Measurements from ENCODE around the gene RSBN1L.
"Not testable (repeated sequence)": the region's sequence is repeated elsewhere in the genome, so short reads cannot be mapped to it uniquely, and the experiment has no call there.

Gene RSBN1L

GRCh38 chr7:77765481-77765880 is 69.2 kb downstream of the RSBN1L start:
- DNase-seq (ENCODE audit: extremely low read depth in 1 of 2, low read depth in 1 of 2): no peak

DNA sequence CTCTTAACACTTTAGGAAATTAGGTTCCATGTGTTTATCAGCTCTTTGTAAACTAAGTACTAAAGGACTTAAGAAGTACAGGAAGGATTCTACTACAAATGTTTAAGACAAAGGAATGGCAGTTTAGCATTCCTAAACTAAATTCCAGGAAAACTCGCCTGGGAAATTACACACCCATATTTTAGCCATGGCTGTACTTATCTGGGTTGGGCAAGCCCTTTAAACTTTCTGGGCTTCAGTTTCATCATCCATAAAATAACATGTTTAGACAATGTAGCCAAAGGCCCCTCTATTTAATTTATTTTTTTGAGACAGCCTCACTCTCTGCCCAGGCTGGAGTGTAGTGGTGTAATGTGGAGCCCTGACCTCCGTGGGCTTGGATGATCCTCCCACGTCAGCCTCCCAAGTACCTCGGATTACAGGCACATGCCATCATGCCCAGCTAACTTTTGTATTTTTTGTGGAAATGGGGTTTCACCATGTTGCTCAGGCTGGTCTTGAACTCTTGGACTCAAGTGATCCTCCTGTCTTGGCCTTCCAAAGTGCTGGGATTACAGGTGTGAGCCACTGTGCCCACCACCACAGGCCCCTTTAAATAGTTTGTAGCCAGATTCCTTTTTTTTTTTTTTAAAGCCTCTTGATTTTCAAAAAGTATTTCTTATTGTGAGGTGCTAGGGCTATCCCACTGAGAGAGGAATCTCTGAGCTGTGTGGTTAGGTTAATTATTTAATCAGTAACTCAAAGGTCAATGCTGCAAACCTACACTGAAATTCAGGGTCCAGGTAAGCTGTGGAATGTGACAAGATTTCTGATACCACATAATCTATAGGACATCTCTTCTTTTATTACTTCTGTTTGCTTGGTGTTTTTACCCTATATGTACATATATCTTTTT is 69.9 kb downstream of the RSBN1L start:
- DNase-seq (ENCODE audit: extremely low read depth in 1 of 2, low read depth in 1 of 2): no peak

- no peak for DNase-seq (ENCODE audit: extremely low read depth in 1 of 2, low read depth in 1 of 2)
Observed at GRCh38 chr7:77766801-77767605, 70.7 kb downstream of the RSBN1L start.

GRCh38 chr7:77770316-77770715 is 74.1 kb downstream of the RSBN1L start:
- DNase-seq (ENCODE audit: extremely low read depth in 1 of 2, low read depth in 1 of 2): no peak

DNA sequence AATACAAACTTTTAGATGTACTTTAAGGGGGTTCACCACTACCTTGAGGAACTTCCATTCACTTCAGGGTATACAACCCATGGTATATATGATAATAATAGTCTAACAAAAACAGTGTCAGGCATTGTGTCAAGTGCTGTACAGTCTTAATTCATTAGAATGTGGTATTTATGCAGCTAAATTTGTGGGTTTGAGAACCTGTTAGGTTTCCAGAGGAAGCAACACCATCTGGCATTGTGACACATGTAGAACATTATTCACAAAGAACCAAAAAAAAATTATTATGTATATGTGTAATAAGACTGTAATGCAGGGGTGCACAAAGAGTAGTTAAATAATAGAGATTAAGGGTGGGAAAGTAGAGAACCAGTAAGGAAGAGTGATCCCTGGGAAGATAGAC is 75.6 kb downstream of the RSBN1L start:
- no peak for DNase-seq (ENCODE audit: extremely low read depth in 1 of 2, low read depth in 1 of 2)

- no peak for DNase-seq (ENCODE audit: extremely low read depth in 1 of 2, low read depth in 1 of 2)
Observed at GRCh38 chr7:77778535-77778934, 82.3 kb downstream of the RSBN1L start.

GRCh38 chr7:77782383-77782782 is 86.1 kb downstream of the RSBN1L start:
- no peak for DNase-seq (ENCODE audit: extremely low read depth in 1 of 2, low read depth in 1 of 2)

GRCh38 chr7:77783111-77783510 is 86.9 kb downstream of the RSBN1L start:
- no peak for DNase-seq (ENCODE audit: extremely low read depth in 1 of 2, low read depth in 1 of 2)

DNA sequence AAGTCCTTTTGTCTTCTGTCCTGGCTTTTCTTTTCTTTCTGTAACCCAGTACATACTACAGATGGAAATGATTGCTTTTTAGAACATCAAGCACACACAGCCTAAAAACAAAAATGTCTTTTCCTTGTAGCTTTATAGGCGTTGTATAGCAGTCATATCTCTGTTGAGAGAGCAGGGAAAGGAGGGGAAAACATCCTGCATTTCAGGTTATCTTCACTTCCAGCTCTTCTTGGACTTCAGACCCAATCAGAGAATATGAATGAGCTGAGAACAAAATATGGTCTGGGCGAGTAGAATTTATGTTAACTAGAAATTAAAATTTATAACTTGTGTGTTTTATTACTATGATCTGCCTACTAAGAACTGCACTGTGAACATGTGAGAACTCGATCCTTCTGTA is 87.3 kb downstream of the RSBN1L start:
- DNase-seq (ENCODE audit: extremely low read depth in 1 of 2, low read depth in 1 of 2): no peak

- DNase-seq (ENCODE audit: extremely low read depth in 1 of 2, low read depth in 1 of 2): not testable (repeated sequence)
Observed at GRCh38 chr7:77784426-77784825, 88.2 kb downstream of the RSBN1L start.

DNA sequence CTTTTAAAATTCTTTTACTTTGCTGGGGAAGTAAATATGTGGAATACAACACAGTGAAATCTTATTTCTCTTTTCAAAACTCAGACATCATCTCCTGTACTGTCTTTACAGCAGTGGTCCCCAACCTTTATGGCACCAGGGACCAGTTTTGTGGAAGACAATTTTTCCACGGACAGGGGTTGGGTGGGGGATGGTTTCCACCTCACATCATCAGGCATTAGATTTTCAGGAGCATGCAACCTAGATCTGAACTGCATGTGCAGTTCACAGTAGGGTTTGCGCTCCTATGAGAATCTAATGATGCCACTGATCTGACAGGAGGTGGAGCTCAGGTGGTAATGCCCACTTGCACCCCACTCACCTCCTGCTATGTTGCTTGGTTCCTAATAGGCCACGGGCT is 89.8 kb downstream of the RSBN1L start:
- DNase-seq (ENCODE audit: extremely low read depth in 1 of 2, low read depth in 1 of 2): no peak

- no peak for DNase-seq (ENCODE audit: extremely low read depth in 1 of 2, low read depth in 1 of 2)
Observed at GRCh38 chr7:77786741-77787140, 90.5 kb downstream of the RSBN1L start.

GRCh38 chr7:77788327-77788902 is 92.2 kb downstream of the RSBN1L start:
- DNase-seq (ENCODE audit: extremely low read depth in 1 of 2, low read depth in 1 of 2): no peak

GRCh38 chr7:77791336-77791735 is 95.1 kb downstream of the RSBN1L start:
- DNase-seq (ENCODE audit: extremely low read depth in 1 of 2, low read depth in 1 of 2): no peak

DNA sequence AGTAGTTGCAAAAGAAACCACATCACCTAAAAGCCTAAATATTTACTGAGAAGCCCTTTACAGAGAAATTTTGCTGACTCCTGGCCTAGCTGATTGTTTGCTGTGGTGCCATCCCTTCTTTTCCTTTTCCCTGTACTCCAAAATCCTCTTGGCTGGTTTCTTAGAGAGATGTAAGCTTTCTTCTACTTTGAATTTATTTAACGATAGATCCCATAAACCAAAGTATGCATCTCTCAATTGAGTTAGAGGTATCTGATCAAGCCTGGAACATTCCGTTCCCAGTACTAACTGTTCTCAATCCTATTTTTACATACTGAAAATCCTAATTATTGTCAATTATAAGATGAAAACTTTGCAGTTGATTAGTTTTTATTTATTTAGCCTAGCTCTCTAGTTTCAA is 95.7 kb downstream of the RSBN1L start:
- DNase-seq (ENCODE audit: extremely low read depth in 1 of 2, low read depth in 1 of 2): no peak

DNA sequence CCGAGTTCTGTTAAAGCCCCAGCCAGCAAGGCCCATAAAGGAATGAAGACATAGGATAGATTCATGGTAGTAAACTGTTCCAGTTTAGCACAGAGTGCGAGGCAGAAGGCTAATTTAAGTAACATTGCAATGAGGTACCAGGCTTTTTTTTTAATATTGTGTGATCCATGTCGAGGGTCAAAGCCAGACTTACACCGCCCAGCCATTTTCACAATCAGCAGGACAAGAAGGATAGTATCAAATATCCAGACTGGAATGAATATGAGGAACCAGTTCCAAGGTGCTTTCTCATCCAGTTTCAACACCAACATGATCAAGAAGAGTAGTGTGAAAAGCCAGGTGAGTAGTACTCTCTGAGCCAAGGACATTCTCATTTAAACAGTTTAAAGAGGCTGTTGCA is 97.7 kb downstream of the RSBN1L start:
- no peak for DNase-seq (ENCODE audit: extremely low read depth in 1 of 2, low read depth in 1 of 2)

- DNase-seq (ENCODE audit: extremely low read depth in 1 of 2, low read depth in 1 of 2): no peak
Observed at GRCh38 chr7:77796109-77796508, 99.8 kb downstream of the RSBN1L start.

GRCh38 chr7:77796960-77797359 is 100.7 kb downstream of the RSBN1L start:
- DNase-seq (ENCODE audit: extremely low read depth in 1 of 2, low read depth in 1 of 2): no peak

DNA sequence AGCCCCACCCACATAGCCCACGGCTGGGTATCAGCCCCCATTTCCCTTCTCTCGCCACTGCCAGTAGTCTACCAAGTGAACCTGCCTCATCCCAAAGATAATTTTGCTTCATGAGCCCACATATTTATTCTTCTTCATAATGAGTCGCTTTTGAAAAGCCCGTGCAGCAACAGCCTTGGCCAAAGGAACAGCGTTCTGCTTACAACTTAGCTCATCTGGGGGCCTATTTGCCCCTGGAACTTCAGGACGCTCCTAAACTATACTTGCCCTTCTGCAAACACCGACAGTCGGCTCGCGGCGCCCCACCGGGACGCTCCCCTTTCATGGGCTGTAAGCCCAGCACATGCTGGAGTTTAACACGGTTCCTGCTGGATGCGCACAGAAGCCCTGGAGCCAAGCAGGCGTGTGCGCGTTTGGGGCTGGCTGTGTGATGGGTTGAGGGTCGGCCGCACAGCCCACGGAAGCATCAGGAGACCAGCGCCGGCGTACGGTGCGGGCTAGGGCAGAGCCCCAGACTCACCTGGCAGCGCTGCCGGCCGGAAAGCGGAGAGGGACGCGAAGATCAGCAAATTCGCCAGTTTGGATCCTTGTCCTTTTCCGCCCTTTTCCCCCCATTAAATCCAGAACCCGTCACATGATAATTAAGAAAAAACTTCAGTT is 101.6 kb downstream of the RSBN1L start:
- DNase-seq (ENCODE audit: extremely low read depth in 1 of 2, low read depth in 1 of 2): no peak

GRCh38 chr7:77798394-77799077 is 102.3 kb downstream of the RSBN1L start, which contains the start of the genes PHTF2 and TMEM60:
TSS of gene PHTF2 (plus strand) at chr7:77798773.
TSS of gene TMEM60 (minus strand) at chr7:77798434. CDS start at chr7:77794373, 4,061 bp downstream.
- peak; percentile 82 to 91 for DNase-seq (ENCODE audit: extremely low read depth in 1 of 2, low read depth in 1 of 2)
